ENCODE data around the gene DLD. TPM values are rescaled to one million over a fixed set of nuclear protein-coding genes. Genes with fewer than 3 reads are reported as not detected.
"Not testable (repeated sequence)": the region's sequence is repeated elsewhere in the genome, so short reads cannot be mapped to it uniquely, and the experiment has no call there.

Gene DLD
- total and polyA plus RNA-seq, 3 donors from 2014 or later = 50.2 to 63.7 (median 57.3) TPM

- no peak for TF ChIP-seq CTCF (IDR thresholded peaks at IDR 0.05)
- TF ChIP-seq POLR2A (IDR thresholded peaks at IDR 0.05) = no peak
- no peak overlapping the region for H3K4me3 ChIP-seq
- H3K4me1 ChIP-seq = no peaks in the 10 kb centered on the region
- no peaks in the 10 kb centered on the region for H3K9me3 ChIP-seq
- intact Hi-C loops (cut with DNase I; ENCODE audit: low total_unique reads) = no loop called here
- DNase-seq = no peak
- H3K27ac ChIP-seq = no peak overlapping the region
- H3K36me3 ChIP-seq (ENCODE audit: low read depth, missing control alignments) = no peaks in the 10 kb centered on the region
- 66 to 86% methylated on average over 15 to 16 of the region's 18 CpGs for WGBS, 2 donors
- H3K27me3 ChIP-seq = no peaks in the 10 kb centered on the region
Observed at GRCh38 chr7:107847168-107847835, 43.7 kb upstream of the DLD start.

- H3K9me3 ChIP-seq; intact Hi-C loops (cut with DNase I; ENCODE audit: low total_unique reads); H3K36me3 ChIP-seq (ENCODE audit: low read depth, missing control alignments); DNase-seq; H3K4me3 ChIP-seq; H3K27ac ChIP-seq; H3K27me3 ChIP-seq; H3K4me1 ChIP-seq: not testable (repeated sequence)
- WGBS, 2 donors = 62 to 69% methylated on average over 11 to 15 of the region's 20 CpGs
Observed at GRCh38 chr7:107847836-107848175, 43.2 kb upstream of the DLD start.

DNA sequence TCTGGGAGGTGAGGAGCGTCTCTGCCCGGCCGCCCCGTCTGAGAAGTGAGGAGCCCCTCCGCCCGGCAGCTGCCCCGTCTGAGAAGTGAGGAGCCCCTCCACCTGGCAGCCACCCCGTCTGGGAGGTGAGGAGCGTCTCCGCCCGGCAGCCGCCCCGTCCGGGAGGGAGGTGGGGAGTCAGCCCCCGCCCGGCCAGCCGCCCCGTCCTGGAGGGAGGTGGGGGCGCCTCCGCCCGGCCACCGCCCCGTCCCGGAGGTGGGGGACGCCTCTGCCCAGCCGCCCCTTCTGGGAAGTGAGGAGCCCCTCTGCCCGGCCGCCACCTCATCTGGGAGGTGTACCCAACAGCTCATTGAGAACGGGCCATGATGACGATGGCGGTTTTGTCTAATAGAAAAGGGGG lies 42.8 kb upstream of the DLD start:
- not testable (repeated sequence) for H3K27me3 ChIP-seq, H3K4me3 ChIP-seq

DNA sequence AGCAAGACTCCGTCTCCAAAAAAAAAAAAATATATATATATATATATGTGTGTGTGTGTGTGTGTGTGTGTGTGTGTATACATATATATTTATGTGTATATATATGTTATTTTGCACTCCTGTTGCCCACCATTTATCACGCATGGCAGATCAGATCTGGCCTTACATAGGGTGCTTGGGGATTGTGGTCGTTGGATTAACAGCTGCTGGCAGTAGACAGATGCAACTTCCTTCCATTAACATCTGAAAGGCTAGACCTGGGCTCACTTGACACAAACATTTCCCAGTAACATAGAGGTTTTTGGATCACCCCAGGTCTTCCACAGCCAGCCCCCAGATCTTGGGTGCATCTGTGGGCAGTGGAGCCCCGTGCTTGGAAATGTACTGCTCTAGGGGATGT lies 40.8 kb upstream of the DLD start:
- DNase-seq = no peak
- Histone ChIP-seq H3K4me1 (no peaks in the 10 kb centered on the region), H3K36me3 (ENCODE audit: low read depth, missing control alignments) (no peaks in the 10 kb centered on the region), H3K4me3 (no peak overlapping the region), H3K27ac (no peak overlapping the region), H3K9me3 (no peaks in the 10 kb centered on the region), H3K27me3 (no peaks in the 10 kb centered on the region)
- intact Hi-C loops (cut with DNase I; ENCODE audit: low total_unique reads) = no loop called here
- TF ChIP-seq POLR2A (IDR thresholded peaks at IDR 0.05) = no peak
- no peak for TF ChIP-seq CTCF (IDR thresholded peaks at IDR 0.05)
- WGBS, 2 donors = 90 to 92% methylated on average over 4 of the region's 4 CpGs

More for the DNA sequence above, 42.8 kb upstream of the DLD start:
- H3K36me3 ChIP-seq (ENCODE audit: low read depth, missing control alignments); H3K9me3 ChIP-seq; H3K27ac ChIP-seq; H3K4me1 ChIP-seq; intact Hi-C loops (cut with DNase I; ENCODE audit: low total_unique reads); DNase-seq: not testable (repeated sequence)
- WGBS, 2 donors = 75 to 85% methylated on average over 4 to 7 of the region's 31 CpGs

- H3K27ac ChIP-seq = no peak overlapping the region
- H3K36me3 ChIP-seq (ENCODE audit: low read depth, missing control alignments) = no peaks in the 10 kb centered on the region
- DNase-seq = no peak
- TF ChIP-seq CTCF (IDR thresholded peaks at IDR 0.05) (no peak), POLR2A (IDR thresholded peaks at IDR 0.05) (no peak)
- H3K4me1 ChIP-seq = no peaks in the 10 kb centered on the region
- no peaks in the 10 kb centered on the region for H3K9me3 ChIP-seq
- WGBS, 2 donors = 57 to 67% methylated on average over 1 of the region's 1 CpG
- H3K27me3 ChIP-seq = no peaks in the 10 kb centered on the region
- no peak overlapping the region for H3K4me3 ChIP-seq
- intact Hi-C loops (cut with DNase I; ENCODE audit: low total_unique reads) = no loop called here
Observed at GRCh38 chr7:107850643-107851042, 40.3 kb upstream of the DLD start.

DNA sequence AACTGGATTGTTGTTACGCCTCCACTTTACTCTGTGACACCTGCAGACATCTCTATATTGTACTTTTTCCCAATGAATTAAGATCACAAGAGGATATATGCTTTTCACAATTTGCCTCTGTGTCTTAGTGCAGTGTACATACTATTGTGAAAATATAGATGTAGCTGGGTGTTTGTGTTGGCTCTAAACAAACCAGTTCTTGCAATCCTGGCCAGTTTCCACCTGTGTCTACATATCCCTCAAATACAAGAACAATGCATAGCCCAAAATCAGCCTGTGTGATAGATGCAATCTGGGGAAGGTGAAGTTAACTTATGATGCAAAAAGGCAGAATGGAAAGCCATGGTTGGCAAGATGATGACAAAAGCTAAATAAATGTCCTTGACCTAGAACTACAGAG lies 36.5 kb upstream of the DLD start:
- TF ChIP-seq CTCF (IDR thresholded peaks at IDR 0.05) = no peak
- no peak for TF ChIP-seq POLR2A (IDR thresholded peaks at IDR 0.05)
- no peak for DNase-seq
- Histone ChIP-seq H3K4me3 (no peak overlapping the region), H3K4me1 (peaks cover 6% of the 10 kb centered on the region), H3K27me3 (no peaks in the 10 kb centered on the region), H3K27ac (no peak overlapping the region), H3K36me3 (ENCODE audit: low read depth, missing control alignments) (no peaks in the 10 kb centered on the region), H3K9me3 (no peaks in the 10 kb centered on the region)
- 89 to 97% methylated on average over 1 of the region's 1 CpG for WGBS, 2 donors
- intact Hi-C loops (cut with DNase I; ENCODE audit: low total_unique reads) = no loop called here

Data from testis (tissue), 3 donors.